Lower lobe of right lung (tissue), 2 donors: ENCODE results near the gene DDX11. TPM values are rescaled to one million over a fixed set of nuclear protein-coding genes. Genes with fewer than 3 reads are reported as not detected.
"Not testable (repeated sequence)": the region's sequence is repeated elsewhere in the genome, so short reads cannot be mapped to it uniquely, and the experiment has no call there.

Source experiments
- ATAC-seq, 2 donors: fragments of 200-7000 bp; cut with Tn5 transposase; one replicate each; pipeline ENCODE4 v1.9.1; 2020 to 2022; ENCODE audit warnings: mild to moderate bottlenecking in 2 of 2, moderate library complexity in 2 of 2
- DNase-seq: peaks from one replicate; pipeline ENCODE4 v3.0.0-alpha.2; 2020
- H3K27ac ChIP-seq: fragments of 200-600 bp; one replicate; pipeline ENCODE4 v1.8.0; 2022
- H3K27me3 ChIP-seq: fragments of 200-600 bp; one replicate; pipeline ENCODE4 v1.8.0; 2022; ENCODE audit warnings: low read depth
- H3K36me3 ChIP-seq: fragments of 200-600 bp; one replicate; pipeline ENCODE4 v1.8.0; 2022; ENCODE audit warnings: mild to moderate bottlenecking
- H3K4me1 ChIP-seq: fragments of 200-600 bp; one replicate; pipeline ENCODE4 v1.8.0; 2022
- H3K4me3 ChIP-seq: fragments of 200-600 bp; one replicate; pipeline ENCODE4 v1.8.0; 2022; ENCODE audit warnings: mild to moderate bottlenecking
- H3K9me3 ChIP-seq: fragments of 200-600 bp; one replicate; pipeline ENCODE4 v1.8.0; 2022
- intact Hi-C: fragments of 100-400 bp; cut with DNase I; formaldehyde crosslinking; loops from one replicate; pipeline ENCODE4 v1.11.0; 2022
- total RNA-seq: library from RNA; stranded (reverse); fragmentation: NEBNext Ultra II Directional; extraction: Animal tissue kit (Norgen Biotek cat#: 25700); gene quantifications from one replicate; pipeline ENCODE4 v1.2.1, GENCODE V29; 2021
- TF ChIP-seq, protein P1 (sequence below): fragments of 200-600 bp; IDR thresholded peaks from one replicate; pipeline ENCODE4 v1.8.0; 2022; ENCODE audit warnings: antibody characterized with exemption, mild to moderate bottlenecking
- donor health status: DM: no; HTN: yes; CAD: no; lungs with severe emphysema.

Gene DDX11
- total RNA-seq, 1 donor from 2014 or later: 8.9 TPM

DNA sequence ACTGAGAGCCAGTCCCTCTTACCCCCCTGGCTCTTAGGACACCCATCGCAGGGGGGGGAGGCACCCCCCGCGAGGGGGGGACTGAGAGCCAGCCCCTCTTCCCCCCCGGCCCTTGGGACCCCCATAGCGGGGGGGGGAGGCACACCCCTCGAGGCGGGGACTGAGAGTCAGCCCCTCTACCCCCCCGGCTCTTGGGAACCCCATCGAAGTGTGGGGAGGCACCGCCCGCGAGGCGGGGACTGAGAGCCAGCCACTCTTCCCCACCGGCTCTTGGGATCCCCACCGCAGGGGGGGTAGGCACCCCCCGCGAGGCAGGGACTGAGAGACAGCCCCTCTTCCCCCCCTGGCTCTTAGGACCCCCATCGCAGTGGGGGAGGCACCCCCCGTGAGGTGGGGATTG is 48.8 kb downstream of the DDX11 start:
- no peak for DNase-seq
- Histone ChIP-seq H3K4me1 (peaks cover 12% of the 10 kb centered on the region), H3K4me3 (no peak overlapping the region), H3K9me3 (no peaks in the 10 kb centered on the region), H3K27ac (no peak overlapping the region), H3K36me3 (no peaks in the 10 kb centered on the region), H3K27me3 (peaks cover 18% of the 10 kb centered on the region)
- intact Hi-C loops: no loop called here
- TF ChIP-seq, protein P1, sequence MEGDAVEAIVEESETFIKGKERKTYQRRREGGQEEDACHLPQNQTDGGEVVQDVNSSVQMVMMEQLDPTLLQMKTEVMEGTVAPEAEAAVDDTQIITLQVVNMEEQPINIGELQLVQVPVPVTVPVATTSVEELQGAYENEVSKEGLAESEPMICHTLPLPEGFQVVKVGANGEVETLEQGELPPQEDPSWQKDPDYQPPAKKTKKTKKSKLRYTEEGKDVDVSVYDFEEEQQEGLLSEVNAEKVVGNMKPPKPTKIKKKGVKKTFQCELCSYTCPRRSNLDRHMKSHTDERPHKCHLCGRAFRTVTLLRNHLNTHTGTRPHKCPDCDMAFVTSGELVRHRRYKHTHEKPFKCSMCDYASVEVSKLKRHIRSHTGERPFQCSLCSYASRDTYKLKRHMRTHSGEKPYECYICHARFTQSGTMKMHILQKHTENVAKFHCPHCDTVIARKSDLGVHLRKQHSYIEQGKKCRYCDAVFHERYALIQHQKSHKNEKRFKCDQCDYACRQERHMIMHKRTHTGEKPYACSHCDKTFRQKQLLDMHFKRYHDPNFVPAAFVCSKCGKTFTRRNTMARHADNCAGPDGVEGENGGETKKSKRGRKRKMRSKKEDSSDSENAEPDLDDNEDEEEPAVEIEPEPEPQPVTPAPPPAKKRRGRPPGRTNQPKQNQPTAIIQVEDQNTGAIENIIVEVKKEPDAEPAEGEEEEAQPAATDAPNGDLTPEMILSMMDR: no peak
- no peak for ATAC-seq

- intact Hi-C loops, H3K27ac ChIP-seq, DNase-seq, H3K36me3 ChIP-seq, H3K4me1 ChIP-seq, H3K27me3 ChIP-seq, H3K9me3 ChIP-seq, H3K4me3 ChIP-seq, ATAC-seq: not testable (repeated sequence)
These were observed 50.5 kb downstream of the DDX11 start for GRCh38 chr12:31124158-31124557.

- H3K27ac ChIP-seq, H3K27me3 ChIP-seq, H3K4me3 ChIP-seq, ATAC-seq, H3K36me3 ChIP-seq, intact Hi-C loops, H3K4me1 ChIP-seq, DNase-seq, H3K9me3 ChIP-seq: not testable (repeated sequence)
These were observed 51.5 kb downstream of the DDX11 start for GRCh38 chr12:31125171-31125570.

GRCh38 chr12:31127209-31127848 is 53.7 kb downstream of the DDX11 start:
- DNase-seq, H3K9me3 ChIP-seq, H3K27me3 ChIP-seq, ATAC-seq, H3K4me3 ChIP-seq, H3K4me1 ChIP-seq, H3K27ac ChIP-seq, H3K36me3 ChIP-seq, intact Hi-C loops: not testable (repeated sequence)

- H3K9me3 ChIP-seq, DNase-seq, H3K27ac ChIP-seq, H3K4me3 ChIP-seq, intact Hi-C loops, H3K4me1 ChIP-seq, H3K36me3 ChIP-seq, H3K27me3 ChIP-seq, ATAC-seq: not testable (repeated sequence)
These were observed 62.9 kb downstream of the DDX11 start for GRCh38 chr12:31136581-31136980.

DNA sequence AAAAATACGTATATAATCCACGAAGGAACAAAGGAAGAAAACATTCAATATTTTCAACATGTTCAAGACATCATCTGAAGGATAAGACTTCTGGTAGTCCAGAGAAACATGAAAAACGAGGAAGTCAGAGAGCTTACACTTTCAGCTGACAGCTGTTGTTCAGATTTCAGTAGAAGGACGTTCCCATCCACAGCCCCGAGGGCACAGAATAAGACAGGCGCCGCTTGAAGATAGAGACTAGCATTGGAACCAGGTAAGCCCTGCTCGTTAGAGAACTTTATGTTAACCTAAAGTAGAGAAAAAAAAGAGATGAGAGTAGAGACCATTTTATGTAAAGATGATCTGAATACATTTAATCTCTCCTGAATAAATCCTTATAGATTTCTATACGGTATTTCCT is 71.1 kb downstream of the DDX11 start:
- ATAC-seq, H3K27me3 ChIP-seq, DNase-seq, H3K36me3 ChIP-seq, H3K4me3 ChIP-seq, H3K9me3 ChIP-seq, intact Hi-C loops, H3K4me1 ChIP-seq, H3K27ac ChIP-seq: not testable (repeated sequence)

- ATAC-seq, DNase-seq, H3K27me3 ChIP-seq, H3K36me3 ChIP-seq, H3K4me1 ChIP-seq, intact Hi-C loops, H3K9me3 ChIP-seq, H3K27ac ChIP-seq, H3K4me3 ChIP-seq: not testable (repeated sequence)
These were observed 71.6 kb downstream of the DDX11 start for GRCh38 chr12:31145296-31145695.

DNA sequence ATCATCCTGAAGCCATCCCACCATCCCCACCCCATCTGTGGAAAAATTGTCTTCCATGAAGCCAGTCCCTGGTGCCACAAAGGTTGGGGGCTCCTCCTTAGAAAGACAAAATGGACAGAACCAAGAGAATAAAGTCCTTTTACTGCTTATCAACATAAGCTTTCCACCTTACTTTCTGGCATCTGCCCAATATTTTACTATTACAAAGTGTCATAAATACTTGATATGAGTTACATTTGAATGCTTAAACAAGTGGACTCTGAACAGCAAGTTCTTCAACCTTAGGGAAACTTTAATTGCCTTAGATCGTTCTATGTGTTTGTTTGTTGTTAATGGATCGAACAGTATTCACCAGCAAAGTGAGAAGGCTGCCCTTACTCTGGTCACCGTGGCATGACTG is 73.8 kb downstream of the DDX11 start:
- intact Hi-C loops, H3K9me3 ChIP-seq, ATAC-seq: not testable (repeated sequence)

GRCh38 chr12:31150766-31151165 is 77.1 kb downstream of the DDX11 start:
- intact Hi-C loops: not testable (repeated sequence)

More for the DNA sequence above, 73.8 kb downstream of the DDX11 start:
- not testable (repeated sequence) for H3K36me3 ChIP-seq, H3K27ac ChIP-seq, H3K4me3 ChIP-seq, DNase-seq, H3K27me3 ChIP-seq, H3K4me1 ChIP-seq

More at GRCh38 chr12:31150766-31151165, 77.1 kb downstream of the DDX11 start:
- H3K4me1 ChIP-seq, H3K4me3 ChIP-seq, H3K36me3 ChIP-seq, H3K9me3 ChIP-seq, DNase-seq, ATAC-seq, H3K27me3 ChIP-seq, H3K27ac ChIP-seq: not testable (repeated sequence)

Other genes with a start within 250 kb of the DDX11 start
- gene TSPAN11, start 147.1 kb upstream of the DDX11 start, total RNA-seq: 9.1 TPM